HFF-Myc (cell line): ENCODE results near the gene COL13A1.

Source experiments
- DNase-seq: peaks from one replicate; pipeline ENCODE4 v3.0.0-alpha.2; 2011; ENCODE audit warnings: low read depth; ENCODE audit errors: extremely low read depth
- H3K4me3 ChIP-seq: replicated peaks from 2 replicates; pipeline ENCODE4 v1.5.1; 2011; ENCODE audit warnings: low read depth, mild to moderate bottlenecking, control low read depth, low read length
- TF ChIP-seq, protein P1 (sequence below): IDR thresholded peaks from 2 replicates; pipeline ENCODE4 v1.5.1; 2012; ENCODE audit warnings: mild to moderate bottlenecking, low read depth, low read length, control low read depth; ENCODE audit errors: missing control alignments

The COL13A1 gene

GRCh38 chr10:69835233-69835632, 33.5 kb downstream of the COL13A1 start:
- no peak overlapping the region for H3K4me3 ChIP-seq
- DNase-seq, result no peak
- TF ChIP-seq, protein P1, sequence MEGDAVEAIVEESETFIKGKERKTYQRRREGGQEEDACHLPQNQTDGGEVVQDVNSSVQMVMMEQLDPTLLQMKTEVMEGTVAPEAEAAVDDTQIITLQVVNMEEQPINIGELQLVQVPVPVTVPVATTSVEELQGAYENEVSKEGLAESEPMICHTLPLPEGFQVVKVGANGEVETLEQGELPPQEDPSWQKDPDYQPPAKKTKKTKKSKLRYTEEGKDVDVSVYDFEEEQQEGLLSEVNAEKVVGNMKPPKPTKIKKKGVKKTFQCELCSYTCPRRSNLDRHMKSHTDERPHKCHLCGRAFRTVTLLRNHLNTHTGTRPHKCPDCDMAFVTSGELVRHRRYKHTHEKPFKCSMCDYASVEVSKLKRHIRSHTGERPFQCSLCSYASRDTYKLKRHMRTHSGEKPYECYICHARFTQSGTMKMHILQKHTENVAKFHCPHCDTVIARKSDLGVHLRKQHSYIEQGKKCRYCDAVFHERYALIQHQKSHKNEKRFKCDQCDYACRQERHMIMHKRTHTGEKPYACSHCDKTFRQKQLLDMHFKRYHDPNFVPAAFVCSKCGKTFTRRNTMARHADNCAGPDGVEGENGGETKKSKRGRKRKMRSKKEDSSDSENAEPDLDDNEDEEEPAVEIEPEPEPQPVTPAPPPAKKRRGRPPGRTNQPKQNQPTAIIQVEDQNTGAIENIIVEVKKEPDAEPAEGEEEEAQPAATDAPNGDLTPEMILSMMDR, result no peak

GRCh38 chr10:69835875-69836730, 34.4 kb downstream of the COL13A1 start:
- H3K4me3 ChIP-seq, result no peak overlapping the region
- no peak for DNase-seq
- TF ChIP-seq, protein P1, result no peak

DNA sequence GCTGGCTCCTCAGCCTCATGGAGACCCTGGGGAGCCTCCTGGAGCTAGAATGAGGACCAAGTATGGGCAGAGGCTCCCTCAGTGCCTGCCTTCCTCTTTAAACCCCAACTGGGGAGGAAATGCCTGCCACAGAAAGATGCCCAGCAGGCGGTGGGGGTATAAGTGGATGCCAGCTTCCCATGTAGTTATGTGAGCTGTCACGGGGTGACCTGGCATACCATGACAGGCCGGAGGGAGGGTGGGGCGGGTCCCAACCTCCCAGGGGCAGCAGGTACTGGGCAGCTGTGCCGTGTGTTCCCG, 35.0 kb downstream of the COL13A1 start:
- DNase-seq, result no peak
- H3K4me3 ChIP-seq, result no peak overlapping the region
- TF ChIP-seq, protein P1, result no peak

- H3K4me3 ChIP-seq, result no peak overlapping the region
- TF ChIP-seq, protein P1, result no peak
- no peak for DNase-seq
These were observed 35.6 kb downstream of the COL13A1 start for GRCh38 chr10:69837261-69837660.

- no peak for DNase-seq
- TF ChIP-seq, protein P1, result no peak
- H3K4me3 ChIP-seq, result no peak overlapping the region
These were observed 36.7 kb downstream of the COL13A1 start for GRCh38 chr10:69838418-69838817.

DNA sequence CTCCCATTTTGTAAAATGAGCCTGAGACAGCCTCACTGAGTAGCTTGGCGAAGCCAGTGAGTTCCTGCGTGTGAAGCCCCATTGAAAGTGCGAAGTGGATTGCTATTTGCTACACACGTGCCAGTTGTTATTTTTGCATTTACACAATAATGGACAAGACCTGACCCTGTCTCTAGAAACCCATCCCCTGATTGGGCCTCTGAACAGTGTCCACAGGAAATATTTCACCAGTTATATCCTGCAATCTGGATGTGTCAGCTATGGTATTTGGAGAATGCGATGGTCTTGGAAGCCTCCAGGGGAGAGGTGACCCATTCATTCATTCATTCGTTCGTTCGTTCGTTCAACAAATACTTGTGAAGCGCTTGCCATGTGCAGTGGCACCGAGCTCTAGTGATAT, 37.1 kb downstream of the COL13A1 start:
- H3K4me3 ChIP-seq, result no peak overlapping the region
- TF ChIP-seq, protein P1, result no peak
- no peak for DNase-seq
